Endothelial cell of umbilical vein (primary cell): ENCODE data around the gene SYT7. TPM values are rescaled to one million over a fixed set of nuclear protein-coding genes. Genes with fewer than 3 reads are reported as not detected.

Experiments
- BruUV-seq: library from RNA; stranded (reverse); fragments of 400-500 nt; replicated peaks from 2 replicates; lab custom pipeline; 2021; lab: Mats Ljungman, UMichigan
- CTCF ChIA-PET: fragments of 300-600, 350-600 bp; sonication (Branson Sonifier 250); formaldehyde crosslinking; loops from one replicate; lab custom pipeline; 2021; ENCODE audit warnings: antibody characterized with exemption, inconsistent platforms; lab: Charles Lee
- POLR2A ChIA-PET: fragments of 300-600, 350-600 bp; sonication (Branson Sonifier 250); formaldehyde crosslinking; loops from one replicate; lab custom pipeline; 2021; ENCODE audit warnings: antibody characterized with exemption, inconsistent platforms; lab: Charles Lee
- DNase-seq: peaks from one replicate; pipeline ENCODE4 v3.0.0-alpha.2; 2011; ENCODE audit warnings: low read depth, low spot score
- FAIRE-seq: peaks from 2 replicates; lab custom pipeline; 2011; peaks lifted over from hg19 to GRCh38; lab: Jason Lieb, UNC
- H2AFZ ChIP-seq: 2 replicates; pipeline ENCODE4 v1.6.0; 2012; ENCODE audit warnings: low read depth, low read length, control low read depth, inconsistent platforms
- H3K27ac ChIP-seq: 2 replicates; pipeline ENCODE4 v1.5.1; 2011; ENCODE audit warnings: low read depth, mild to moderate bottlenecking, control low read depth, low read length, moderate library complexity; ENCODE audit not compliant: insufficient read depth
- H3K27me3 ChIP-seq, 2 experiments: 2 replicates each; pipeline versions ENCODE4 v1.6.0 to v1.6.1; 2011; ENCODE audit warnings: low read length in 2 of 2, mixed read lengths in 1 of 2; ENCODE audit not compliant: control insufficient read depth in 2 of 2, insufficient read depth in 2 of 2
- H3K36me3 ChIP-seq, 2 experiments: 2 replicates in 1 of 2; 3 replicates in 1 of 2; pipeline ENCODE4 v1.5.1; 2011; ENCODE audit warnings: low read length in 2 of 2, mild to moderate bottlenecking in 1 of 2, moderate library complexity in 1 of 2; ENCODE audit not compliant: control insufficient read depth in 2 of 2, insufficient read depth in 2 of 2; ENCODE audit errors: extremely low read depth in 1 of 2
- H3K4me1 ChIP-seq: 3 replicates; pipeline ENCODE4 v1.5.1; 2011; ENCODE audit warnings: mild to moderate bottlenecking, low read length; ENCODE audit not compliant: control insufficient read depth, insufficient read depth; ENCODE audit errors: extremely low read depth
- H3K4me2 ChIP-seq: 2 replicates; pipeline ENCODE4 v1.6.1; 2011; ENCODE audit warnings: low read length, control low read depth, mixed read lengths; ENCODE audit not compliant: insufficient read depth
- H3K4me3 ChIP-seq, 3 experiments: fragments of 200-600 bp in 1 of 3; sonication (generic), shearing (Covaris generic) in 1 of 3; replicated peaks in 1 of 3; 2 replicates each; pipeline ENCODE4 v1.5.1; 2011 to 2016; ENCODE audit warnings: control low read depth in 3 of 3, low read length in 3 of 3, mild to moderate bottlenecking in 2 of 3, inconsistent platforms in 1 of 3, low read depth in 1 of 3, moderate library complexity in 1 of 3; ENCODE audit not compliant: insufficient read depth in 1 of 3
- H3K79me2 ChIP-seq: 2 replicates; pipeline ENCODE4 v1.6.0; 2012; ENCODE audit warnings: low read length, inconsistent platforms; ENCODE audit not compliant: control insufficient read depth, insufficient read depth
- H3K9ac ChIP-seq: replicated peaks from 2 replicates; pipeline ENCODE3; 2011; ENCODE audit warnings: low read length, control low read depth; ENCODE audit not compliant: insufficient read depth; ENCODE audit errors: extremely low read depth
- H3K9me1 ChIP-seq: replicated peaks from 3 replicates; pipeline ENCODE4 v1.6.0; 2011; ENCODE audit warnings: mild to moderate bottlenecking, low read length; ENCODE audit not compliant: control insufficient read depth, insufficient read depth; ENCODE audit errors: extremely low read depth
- H3K9me3 ChIP-seq: replicated peaks from 2 replicates; pipeline ENCODE4 v1.5.1; 2012; ENCODE audit warnings: low read length, inconsistent platforms; ENCODE audit not compliant: control insufficient read depth, insufficient read depth
- H4K20me1 ChIP-seq: replicated peaks from 2 replicates; pipeline ENCODE3; 2011; ENCODE audit warnings: mild to moderate bottlenecking, low read length; ENCODE audit not compliant: control insufficient read depth, insufficient read depth; ENCODE audit errors: extremely low read depth
- EZH2 ChIP-seq: IDR thresholded peaks from 2 replicates; pipeline ENCODE4 v1.6.1; 2012; ENCODE audit warnings: borderline replicate concordance, low read depth, mild to moderate bottlenecking, moderate library complexity, low read length, inconsistent platforms; ENCODE audit not compliant: severe bottlenecking
- FOS ChIP-seq: IDR thresholded peaks from 2 replicates; pipeline ENCODE4 v1.6.1; 2011; ENCODE audit warnings: mild to moderate bottlenecking, low read length, moderate library complexity, borderline replicate concordance; ENCODE audit not compliant: insufficient read depth
- GATA2 ChIP-seq: IDR thresholded peaks from 2 replicates; pipeline ENCODE4 v1.7.0; 2011; ENCODE audit warnings: low read depth, mild to moderate bottlenecking, moderate library complexity, mixed read lengths, low read length; ENCODE audit not compliant: insufficient read length, insufficient read depth
- JUN ChIP-seq: IDR thresholded peaks from 2 replicates; pipeline ENCODE4 v1.6.1; 2011; ENCODE audit warnings: borderline replicate concordance, low read depth; ENCODE audit not compliant: insufficient read length, insufficient read depth
- dilution Hi-C: fragments of 300-500 bp; cut with MboI; formaldehyde crosslinking; loops from one replicate; pipeline ENCODE4 v1.15.0; 2019; ENCODE audit warnings: low sequenced_read_pairs; ENCODE audit not compliant: extremely low pct_ligation_motif_present
- intact Hi-C: fragments of 100-400 bp; cut with micrococcal nuclease; formaldehyde crosslinking; loops from one replicate; pipeline ENCODE4 v1.10.0; 2022
- polyA plus RNA-seq, 4 experiments: library from polyadenylated mRNA; depleted of rRNA in 3 of 4; stranded (reverse) in 3 of 4; unstranded in 1 of 4; fragments of >200 nt; gene quantifications; 2 replicates each; pipeline versions ENCODE4 v1.2.1 to v1.2.3, GENCODE V29; 2011 to 2012; ENCODE audit warnings: missing spikeins in 1 of 4
- total RNA-seq: library from RNA; stranded (reverse); gene quantifications from 2 replicates; pipeline ENCODE4 v1.2.3, GENCODE V29; 2021

Gene SYT7
- total and polyA plus RNA-seq, 2 donors (not counting 3 experiments of a cell fraction or from before 2014, with no cell fraction given) = 0.08 to 0.55 TPM

- H4K20me1 ChIP-seq = no peaks in the 10 kb centered on the region
- no peak overlapping the region for H3K4me2 ChIP-seq
- no peaks in the 10 kb centered on the region for H3K27me3 ChIP-seq
- H3K27ac ChIP-seq = no peak overlapping the region
- ChIA-PET CTCF (no interaction called here), POLR2A (no interaction called here)
- no peak overlapping the region for H3K9ac ChIP-seq
- TF ChIP-seq EZH2 = no peak
- no peak for TF ChIP-seq JUN
- H3K79me2 ChIP-seq = no peaks in the 10 kb centered on the region
- no peaks in the 10 kb centered on the region for H3K4me1 ChIP-seq
- no peaks in the 10 kb centered on the region for H3K36me3 ChIP-seq
- no peaks in the 10 kb centered on the region for H3K9me3 ChIP-seq
- dilution Hi-C loops = no loop called here
- no peak overlapping the region for H3K4me3 ChIP-seq
- intact Hi-C loops = no loop called here
- no peaks in the 10 kb centered on the region for H3K9me1 ChIP-seq
- BruUV-seq = no TSS peak
- FAIRE-seq = no peak
- no peak overlapping the region for H2AFZ ChIP-seq
- no peak for DNase-seq
Measured at GRCh38 chr11:61497473-61497872, 83.4 kb downstream of the SYT7 start.

GRCh38 chr11:61496602-61497400, 84.1 kb downstream of the SYT7 start:
- Histone ChIP-seq H3K4me3 (no peak overlapping the region), H3K27ac (no peak overlapping the region), H3K9ac (no peak overlapping the region), H2AFZ (no peak overlapping the region), H3K4me1 (no peaks in the 10 kb centered on the region), H3K4me2 (no peak overlapping the region), H3K9me1 (no peaks in the 10 kb centered on the region), H3K9me3 (no peaks in the 10 kb centered on the region), H3K27me3 (no peaks in the 10 kb centered on the region), H3K79me2 (no peaks in the 10 kb centered on the region), H4K20me1 (no peaks in the 10 kb centered on the region), H3K36me3 (no peaks in the 10 kb centered on the region)
- no TSS peak for BruUV-seq
- dilution Hi-C loops (no loop called here), intact Hi-C loops (no loop called here)
- no peak for TF ChIP-seq FOS
- no peak for TF ChIP-seq GATA2
- CTCF ChIA-PET = no interaction called here
- FAIRE-seq (no peak), DNase-seq (no peak)
- POLR2A ChIA-PET = no interaction called here
